GM13977 (cell line): ENCODE measurements around the gene MAP3K6.

ENCODE experiments used
- DNase-seq: peaks from one replicate; pipeline ENCODE4 v3.0.0; 2012; ENCODE audit warnings: low spot score
- CTCF ChIP-seq: IDR thresholded peaks from 2 replicates; pipeline ENCODE4 v1.5.1; 2012; ENCODE audit warnings: mild to moderate bottlenecking, control low read depth; ENCODE audit not compliant: insufficient read depth; ENCODE audit errors: extremely low read depth, missing control alignments
- in situ Hi-C: fragments of 300-500 bp; cut with MboI; formaldehyde crosslinking; loops from one replicate; pipeline ENCODE4 v1.12.0; 2022; ENCODE audit warnings: low sequenced_read_pairs, low pct_unique_long_range_greater_than_20kb, mixed read lengths, inconsistent platforms; ENCODE audit not compliant: unreplicated experiment

The MAP3K6 gene

GRCh38 chr1:27331426-27331825 is 35.3 kb downstream of the MAP3K6 start:
- no peak for DNase-seq
- in situ Hi-C loops = no loop called here
- no peak for TF ChIP-seq CTCF

GRCh38 chr1:27330786-27331185 is 36.0 kb downstream of the MAP3K6 start:
- no peak for TF ChIP-seq CTCF
- DNase-seq = no peak
- in situ Hi-C loops = no loop called here

GRCh38 chr1:27327964-27328363 is 38.8 kb downstream of the MAP3K6 start:
- no peak for DNase-seq
- TF ChIP-seq CTCF = no peak
- in situ Hi-C loops = no loop called here

- DNase-seq = no peak
- no peak for TF ChIP-seq CTCF
- in situ Hi-C loops = no loop called here
Measured at GRCh38 chr1:27325286-27325685, 41.5 kb downstream of the MAP3K6 start.

- no peak for DNase-seq
- in situ Hi-C loops = no loop called here
- TF ChIP-seq CTCF = no peak
Measured at GRCh38 chr1:27322569-27323240, 44.1 kb downstream of the MAP3K6 start.

GRCh38 chr1:27321813-27322568 is 44.8 kb downstream of the MAP3K6 start, which contains the start of gene TMEM222:
Gene TMEM222 (plus strand): TSS chr1:27322163. CDS start chr1:27322198, 35 bp downstream.
- peak; percentile 98 for DNase-seq
- in situ Hi-C loops = no loop called here
- TF ChIP-seq CTCF = no peak
